Fibroblast of skin of back (primary cell): Measurements from ENCODE around the gene UPF1.

Experiments used
- DNase-seq: peaks from one replicate; pipeline ENCODE4 v3.0.0-alpha.2; 2013

Gene UPF1

GRCh38 chr19:18840288-18841267 lies 8.8 kb downstream of the UPF1 start:
- DNase-seq, result no peak

GRCh38 chr19:18841400-18841799 lies 9.6 kb downstream of the UPF1 start:
- no peak for DNase-seq

- no peak for DNase-seq
Observed at GRCh38 chr19:18842166-18842565, 10.4 kb downstream of the UPF1 start.

GRCh38 chr19:18843960-18844359 lies 12.2 kb downstream of the UPF1 start:
- DNase-seq, result no peak

GRCh38 chr19:18844806-18845329 lies 13.1 kb downstream of the UPF1 start:
- DNase-seq, result no peak

- no peak for DNase-seq
Observed at GRCh38 chr19:18845961-18846360, 14.2 kb downstream of the UPF1 start.

GRCh38 chr19:18846862-18847548 lies 15.2 kb downstream of the UPF1 start:
- peak; percentile 74 for DNase-seq

GRCh38 chr19:18847549-18848463 lies 16.0 kb downstream of the UPF1 start:
- no peak for DNase-seq

- DNase-seq, result peak; percentile 30
Observed at GRCh38 chr19:18848878-18849661, 17.3 kb downstream of the UPF1 start.

- DNase-seq, result no peak
Observed at GRCh38 chr19:18849838-18850400, 18.2 kb downstream of the UPF1 start.

GRCh38 chr19:18850471-18851375 lies 19.0 kb downstream of the UPF1 start:
- no peak for DNase-seq

GRCh38 chr19:18851673-18852325 lies 20.0 kb downstream of the UPF1 start:
- DNase-seq, result no peak

- no peak for DNase-seq
Observed at GRCh38 chr19:18852648-18853047, 20.9 kb downstream of the UPF1 start.

GRCh38 chr19:18853755-18854427 lies 22.1 kb downstream of the UPF1 start:
- no peak for DNase-seq

GRCh38 chr19:18854982-18855381 lies 23.2 kb downstream of the UPF1 start:
- no peak for DNase-seq

- no peak for DNase-seq
Observed at GRCh38 chr19:18855647-18856384, 24.1 kb downstream of the UPF1 start.

GRCh38 chr19:18856385-18857126 lies 24.8 kb downstream of the UPF1 start:
- peak; percentile 16 for DNase-seq
